Neural crest cell (in vitro differentiated cells): Measurements from ENCODE around the gene TMA16. TPM values are rescaled to one million over a fixed set of nuclear protein-coding genes. Genes with fewer than 3 reads are reported as not detected.

Experiments used
- DNase-seq: peaks from one replicate; pipeline ENCODE4 v3.0.0; 2021; ENCODE audit warnings: low read depth, mixed read lengths, low spot score
- H3K27ac Mint-ChIP-seq: one replicate; pipeline ENCODE4 v1.8.0; 2021; ENCODE audit warnings: mild to moderate bottlenecking, mixed read lengths; ENCODE audit not compliant: unreplicated experiment
- H3K27me3 Mint-ChIP-seq: 2 replicates; pipeline ENCODE4 v1.8.0; 2021; ENCODE audit warnings: low read depth, mild to moderate bottlenecking, mixed read lengths
- H3K36me3 Mint-ChIP-seq: 2 replicates; pipeline ENCODE4 v1.8.0; 2021; ENCODE audit warnings: low read depth, mild to moderate bottlenecking, mixed read lengths
- H3K4me1 Mint-ChIP-seq: 2 replicates; pipeline ENCODE4 v1.8.0; 2021; ENCODE audit warnings: mixed read lengths
- H3K4me3 Mint-ChIP-seq: one replicate; pipeline ENCODE4 v1.8.0; 2021; ENCODE audit warnings: mild to moderate bottlenecking, mixed read lengths
- H3K9me3 Mint-ChIP-seq: 2 replicates; pipeline ENCODE4 v1.8.0; 2021; ENCODE audit warnings: mixed read lengths
- CTCF ChIP-seq: fragments of 200-600 bp; sonication (generic); conservative IDR thresholded peaks from 2 replicates; pipeline ENCODE4 v1.5.0; 2021; ENCODE audit warnings: antibody characterized with exemption, mild to moderate bottlenecking
- total RNA-seq: library from RNA; stranded (reverse); gene quantifications from 2 replicates; pipeline ENCODE4 v1.2.1, GENCODE V29; 2021

The TMA16 gene
- total RNA-seq, 1 donor from 2014 or later, result 43.9 TPM

DNA sequence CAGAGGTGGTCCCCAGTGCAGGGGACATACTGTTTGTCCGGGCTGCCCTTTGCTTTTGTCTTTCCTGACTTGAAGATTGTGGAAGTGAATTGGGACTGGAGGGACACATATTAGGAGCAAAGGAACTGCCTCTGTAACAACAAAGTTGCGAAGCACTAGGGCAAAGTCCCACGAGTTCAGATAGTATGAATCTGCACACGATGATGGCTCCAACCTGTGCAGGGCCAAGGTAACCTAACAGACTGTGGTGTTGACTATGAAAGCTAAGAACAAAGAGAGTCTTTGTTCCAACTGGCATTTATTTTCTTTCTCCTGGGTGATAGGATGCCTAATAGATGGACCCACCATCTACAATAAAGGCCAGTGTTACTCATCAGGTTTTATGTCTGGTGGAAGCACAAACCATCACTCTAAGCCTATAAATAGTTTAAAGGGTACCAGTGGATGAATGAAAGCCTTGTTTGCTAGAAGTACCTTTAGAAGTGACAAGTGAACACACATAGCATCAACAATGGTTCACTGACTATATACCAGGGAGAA lies 71.8 kb downstream of the TMA16 start:
- no peak for DNase-seq
- H3K36me3 Mint-ChIP-seq, result no peaks in the 10 kb centered on the region
- no peak overlapping the region for H3K4me3 Mint-ChIP-seq
- H3K27ac Mint-ChIP-seq, result no peak overlapping the region
- H3K9me3 Mint-ChIP-seq, result peaks cover 4% of the 10 kb centered on the region
- H3K27me3 Mint-ChIP-seq, result no peaks in the 10 kb centered on the region
- peaks cover 30% of the 10 kb centered on the region for H3K4me1 Mint-ChIP-seq
- no peak for TF ChIP-seq CTCF

DNA sequence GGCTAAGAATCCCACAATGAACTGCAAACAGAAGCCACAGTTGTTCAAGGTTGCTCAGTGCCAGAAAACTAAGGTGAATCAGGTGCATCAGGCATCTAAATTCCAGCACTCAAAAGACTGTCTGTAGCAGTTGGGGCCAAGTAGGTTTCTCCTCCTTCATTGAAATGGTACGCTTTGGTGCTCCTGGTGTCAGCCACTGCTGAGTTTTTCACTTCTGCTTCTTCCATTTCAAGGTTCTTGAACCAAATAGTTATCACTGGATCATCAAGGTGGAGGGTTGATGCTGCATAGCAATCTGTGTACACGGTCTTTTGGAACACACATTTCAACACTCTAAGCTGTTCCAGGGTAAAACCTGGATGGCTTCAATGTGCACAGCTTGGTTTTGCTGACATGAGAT lies 74.4 kb downstream of the TMA16 start:
- no peak for TF ChIP-seq CTCF
- no peak for DNase-seq
- Mint-ChIP-seq H3K4me3 (no peak overlapping the region), H3K4me1 (peaks cover 24% of the 10 kb centered on the region), H3K9me3 (no peaks in the 10 kb centered on the region), H3K27ac (no peak overlapping the region), H3K27me3 (no peaks in the 10 kb centered on the region), H3K36me3 (no peaks in the 10 kb centered on the region)

Other genes with a start within 250 kb of the TMA16 start
- gene NPY1R, start 162.1 kb upstream of the TMA16 start, total RNA-seq, result 0.41 and 0.49 TPM in 2 replicates
- gene NPY5R, start 150.8 kb upstream of the TMA16 start, total RNA-seq, result 0.12 and 0.20 TPM in 2 replicates
- not detected in 2 replicates for gene TKTL2, start 20.9 kb upstream of the TMA16 start, total RNA-seq